T-helper 2 cell treated with Interferon-gamma antibody and Interleukin-4, amounts not matched to agents 100 ng/mL and 5 ng/mL, for 36 hours (primary cell): ENCODE data around the gene SNAI1. TPM values are rescaled to one million over a fixed set of nuclear protein-coding genes. Genes with fewer than 3 reads are reported as not detected.
"Not testable (repeated sequence)": the region's sequence is repeated elsewhere in the genome, so short reads cannot be mapped to it uniquely, and the experiment has no call there.

ENCODE experiments used
- intact Hi-C: fragments of 100-400 bp; cut with micrococcal nuclease; formaldehyde crosslinking; loops from one replicate; pipeline ENCODE4 v1.15.1; 2023
- total RNA-seq: library from RNA; stranded (reverse); gene quantifications from 2 replicates; pipeline ENCODE4 v1.2.3, GENCODE V29; 2022

SNAI1 gene
- total RNA-seq: 0.52 and 0.57 TPM in 2 replicates

GRCh38 chr20:49982346-49983122 lies at the start of gene SNAI1:
Gene SNAI1 (plus strand): TSS chr20:49982980. CDS start chr20:49983060, 80 bp downstream.
- intact Hi-C loops: loop anchor here (1.0 kb wide), 1 partner anchor 89 kb away; no protein-coding TSS in a partner anchor

DNA sequence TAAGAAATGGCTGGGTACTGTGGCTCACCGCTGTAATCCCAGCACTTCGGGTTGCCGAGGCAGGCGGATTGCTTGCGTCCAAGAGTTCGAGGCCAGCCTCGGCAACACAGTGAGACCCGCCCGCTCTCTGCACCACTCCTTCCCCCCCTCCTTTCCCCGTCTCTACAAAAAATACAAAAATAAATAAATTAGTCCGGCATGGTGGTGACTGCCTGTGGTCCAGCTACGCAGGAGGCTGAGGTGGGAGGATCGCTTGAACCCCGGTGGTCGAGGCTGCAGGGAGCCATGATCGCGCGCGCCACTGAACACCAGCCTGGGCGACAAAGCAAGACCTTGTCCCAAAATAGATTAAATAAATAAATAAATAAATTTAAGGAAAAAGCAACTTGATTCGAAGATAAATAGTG lies 47.0 kb upstream of the SNAI1 start:
- intact Hi-C loops: loop anchor here (1.0 to 5.0 kb wide), 3 partner anchors 20 to 217 kb away; partner anchors contain the start of genes PEDS1, SPATA2 and UBE2V1

DNA sequence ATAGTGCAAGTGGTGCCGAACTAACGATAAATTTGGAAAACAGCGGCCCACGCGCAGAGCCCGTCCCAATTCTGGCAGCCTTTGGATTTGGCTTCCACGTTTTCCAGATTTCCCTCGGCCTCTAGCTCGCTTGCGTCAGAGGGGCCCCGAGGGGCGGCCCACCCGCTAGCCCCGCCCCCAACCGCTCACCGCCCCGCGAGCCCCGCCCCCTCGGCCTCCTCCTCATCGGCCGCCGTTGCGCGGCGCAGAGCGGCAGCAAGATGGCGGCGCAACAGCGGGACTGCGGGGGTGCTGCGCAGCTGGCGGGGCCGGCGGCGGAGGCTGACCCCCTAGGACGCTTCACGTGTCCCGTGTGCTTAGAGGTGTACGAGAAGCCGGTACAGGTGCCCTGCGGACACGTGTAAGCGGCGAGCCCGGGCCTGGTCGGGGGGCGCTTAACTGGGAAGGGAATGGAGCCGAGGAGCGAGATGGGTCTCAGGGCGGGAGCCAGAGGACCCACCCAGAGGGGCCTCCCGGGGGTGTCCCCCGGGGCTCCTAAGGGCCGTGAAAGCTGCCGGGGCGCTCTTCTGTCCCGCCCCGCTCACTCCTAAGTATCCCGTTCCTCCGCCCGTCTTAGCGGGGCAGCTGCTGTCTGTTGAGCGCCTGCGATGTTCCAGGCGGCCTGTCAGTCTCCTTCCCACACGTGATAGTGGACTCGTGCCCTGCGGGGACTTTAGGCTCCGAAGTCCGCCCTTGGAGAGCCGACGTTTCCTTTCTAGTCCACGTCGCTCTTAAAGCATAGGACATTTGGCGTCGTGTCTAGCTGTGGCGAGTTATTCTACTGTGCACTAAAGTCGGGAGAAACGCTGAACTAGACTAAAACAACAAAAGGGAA lies 46.4 kb upstream of the SNAI1 start, which contains the start of gene RNF114:
TSS of gene RNF114 (plus strand) at position 245 of the 874 bp plus-strand sequence. CDS start at position 261, 16 bp downstream.
- intact Hi-C loops: loop anchor here (1.0 to 5.0 kb wide), 3 partner anchors 21 to 216 kb away; partner anchors contain the start of genes PEDS1, SPATA2 and UBE2V1

DNA sequence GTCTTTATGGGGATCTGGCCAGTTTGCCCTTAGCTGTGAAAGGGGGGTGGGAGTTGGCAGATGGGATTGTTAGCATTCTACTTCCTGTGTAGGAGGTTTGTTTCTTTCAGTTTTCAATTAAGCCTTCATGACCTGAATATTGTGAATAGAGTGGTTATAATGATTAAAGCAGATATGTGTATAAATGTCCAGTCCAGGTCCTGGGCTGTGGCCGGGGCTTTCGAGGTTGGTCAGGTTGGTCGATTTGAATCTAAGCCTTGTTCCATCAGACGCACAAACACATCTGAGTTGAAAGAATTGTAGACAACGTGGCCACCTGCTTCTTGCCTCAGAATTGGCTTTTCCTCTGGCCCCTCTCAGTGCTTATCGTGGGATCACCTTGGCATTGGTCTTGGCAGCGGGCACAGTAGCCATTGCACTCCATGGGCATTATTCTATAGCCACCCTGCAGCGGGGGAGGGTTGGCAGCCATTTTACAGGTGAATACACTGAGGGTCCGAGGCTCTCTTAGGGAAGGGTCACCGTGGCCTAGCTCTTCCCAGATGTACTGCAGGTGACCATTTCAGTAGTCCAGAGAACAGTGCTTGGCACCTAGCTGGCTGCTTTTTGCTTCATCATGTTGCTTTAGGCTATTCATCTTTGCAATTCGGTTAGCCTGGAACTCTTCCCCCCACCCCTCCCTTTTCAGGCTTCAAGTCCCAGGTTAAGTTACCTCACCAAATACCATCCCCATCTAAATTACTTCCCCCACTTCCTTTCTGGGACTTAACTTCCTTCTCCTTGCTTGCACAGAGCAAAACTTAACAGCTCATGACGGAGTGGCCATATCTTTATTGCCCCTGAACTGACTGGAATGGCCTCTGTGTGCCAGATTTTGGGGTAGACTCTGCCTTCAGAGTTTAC lies 45.5 kb upstream of the SNAI1 start:
- intact Hi-C loops: loop anchor here (5.0 kb wide), 1 partner anchor 215 kb away; the partner anchor contains the start of gene PEDS1

DNA sequence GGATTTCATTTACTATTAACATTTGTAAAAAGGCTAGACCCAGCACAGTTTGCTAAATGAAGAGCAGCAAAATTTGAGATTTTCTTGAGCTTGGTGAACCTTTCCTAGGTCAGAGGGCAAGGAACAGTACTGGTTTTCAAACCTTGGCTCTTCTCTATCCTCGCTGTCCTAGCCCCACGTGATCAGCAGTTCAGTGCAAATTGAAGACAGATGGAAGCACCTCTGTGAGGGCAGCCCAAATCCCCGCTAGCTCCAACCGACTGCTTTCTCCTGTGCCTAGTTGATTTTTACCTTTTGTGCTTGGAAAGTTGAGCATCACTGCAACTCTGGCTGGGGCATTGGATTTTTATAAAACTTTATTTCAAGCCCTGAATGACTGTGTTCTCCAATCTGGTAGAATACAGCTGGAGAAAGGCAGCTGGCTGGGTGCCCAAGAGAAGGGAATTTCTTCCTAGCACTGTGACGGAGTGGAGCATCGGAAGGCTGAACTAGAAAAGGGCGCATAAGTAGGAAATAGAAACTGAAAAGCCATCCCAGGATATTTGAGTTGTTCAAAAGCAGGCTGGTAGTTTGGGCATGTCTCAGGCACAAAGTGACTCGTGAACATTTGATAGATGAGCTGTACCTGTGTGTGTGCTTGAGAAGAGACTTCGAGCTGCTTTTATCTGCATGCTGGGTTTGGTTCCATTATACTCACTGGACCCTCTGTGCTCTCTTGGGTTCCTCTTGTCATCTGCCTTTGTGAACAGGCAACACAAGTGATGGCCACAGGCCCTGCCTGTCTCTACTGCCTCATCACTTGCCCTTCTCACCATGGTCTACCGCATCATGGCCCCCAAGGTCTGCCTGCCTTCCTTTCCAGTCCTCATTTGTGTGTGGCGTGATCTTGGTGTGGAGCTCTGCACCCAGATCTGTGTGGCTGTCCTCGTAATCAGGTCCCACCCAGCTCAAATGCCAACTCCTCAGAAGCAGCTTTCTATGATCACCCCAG lies 44.3 kb upstream of the SNAI1 start:
- intact Hi-C loops: loop anchor here (5.0 kb wide), 1 partner anchor 214 kb away; the partner anchor contains the start of gene PEDS1

GRCh38 chr20:49941456-49941855 lies 41.3 kb upstream of the SNAI1 start:
- intact Hi-C loops: no loop called here

DNA sequence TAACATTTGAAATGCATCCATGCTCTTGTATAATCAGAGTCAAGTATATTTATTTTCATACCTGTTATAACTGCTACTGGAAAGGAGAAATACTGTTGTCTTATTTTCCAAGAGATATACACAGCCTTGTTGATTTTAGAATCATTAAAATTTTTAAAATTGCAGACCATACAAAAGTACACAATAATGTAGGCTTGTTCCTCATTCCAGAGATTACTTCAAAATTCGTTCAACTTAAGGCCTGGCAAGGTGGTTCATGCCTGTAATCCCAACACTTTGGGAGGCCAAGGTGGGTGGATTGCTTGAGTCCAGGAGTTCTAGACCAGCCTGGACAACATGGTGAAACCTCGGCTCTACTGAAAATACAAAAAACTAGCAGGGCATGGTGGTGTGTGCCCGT lies 40.5 kb upstream of the SNAI1 start:
- intact Hi-C loops: no loop called here

- intact Hi-C loops: no loop called here
These were observed 39.8 kb upstream of the SNAI1 start for GRCh38 chr20:49942942-49943341.

DNA sequence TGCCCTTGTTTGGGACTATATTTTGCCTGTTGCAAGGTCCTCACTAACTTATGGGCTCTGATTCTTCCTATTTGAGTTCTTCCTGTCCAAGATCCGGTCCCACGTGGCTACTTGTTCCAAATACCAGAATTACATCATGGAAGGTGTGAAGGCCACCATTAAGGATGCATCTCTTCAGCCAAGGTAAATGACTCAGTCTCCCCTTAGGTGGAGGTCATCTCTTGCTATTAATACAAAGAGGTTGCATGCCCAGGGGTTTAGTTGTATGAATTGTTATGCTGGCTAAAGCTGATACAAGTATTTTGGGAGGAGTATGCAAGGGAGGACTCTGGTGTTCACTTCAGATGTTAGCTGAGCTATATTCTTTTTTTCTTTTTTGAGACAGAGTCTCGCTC lies 37.5 kb upstream of the SNAI1 start:
- intact Hi-C loops: no loop called here

DNA sequence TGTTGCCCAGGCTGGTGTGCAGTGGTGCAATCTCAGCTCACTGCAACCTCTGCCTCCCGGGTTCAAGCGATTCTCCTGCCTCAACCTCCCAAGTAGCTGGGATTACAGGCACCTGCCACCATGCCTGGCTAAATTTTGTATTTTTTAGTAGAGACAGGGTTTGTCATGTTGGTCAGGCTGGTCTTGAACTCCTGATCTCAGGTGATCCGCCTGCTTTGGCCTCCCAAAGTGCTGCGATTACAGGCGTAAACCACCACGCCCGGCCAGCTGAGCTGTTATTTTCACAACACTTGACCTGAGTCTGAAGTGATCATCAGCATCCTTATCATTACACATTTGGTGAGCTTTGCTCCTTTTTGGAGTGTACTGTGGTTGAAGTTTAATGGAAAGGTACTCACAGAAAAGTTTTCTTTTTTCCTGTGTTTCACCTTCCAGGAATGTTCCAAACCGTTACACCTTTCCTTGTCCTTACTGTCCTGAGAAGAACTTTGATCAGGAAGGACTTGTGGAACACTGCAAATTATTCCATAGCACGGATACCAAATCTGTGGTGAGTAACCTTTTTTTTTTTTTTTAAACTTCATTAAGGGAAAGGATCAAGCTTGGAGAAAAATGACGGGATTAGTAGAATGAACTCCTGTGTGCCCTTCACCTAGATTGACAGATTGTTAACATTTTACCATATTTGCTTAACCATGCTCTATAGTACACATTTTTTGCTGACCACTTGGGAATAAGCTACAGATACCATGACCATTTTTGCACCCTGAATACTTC lies 36.9 kb upstream of the SNAI1 start:
- intact Hi-C loops: no loop called here

DNA sequence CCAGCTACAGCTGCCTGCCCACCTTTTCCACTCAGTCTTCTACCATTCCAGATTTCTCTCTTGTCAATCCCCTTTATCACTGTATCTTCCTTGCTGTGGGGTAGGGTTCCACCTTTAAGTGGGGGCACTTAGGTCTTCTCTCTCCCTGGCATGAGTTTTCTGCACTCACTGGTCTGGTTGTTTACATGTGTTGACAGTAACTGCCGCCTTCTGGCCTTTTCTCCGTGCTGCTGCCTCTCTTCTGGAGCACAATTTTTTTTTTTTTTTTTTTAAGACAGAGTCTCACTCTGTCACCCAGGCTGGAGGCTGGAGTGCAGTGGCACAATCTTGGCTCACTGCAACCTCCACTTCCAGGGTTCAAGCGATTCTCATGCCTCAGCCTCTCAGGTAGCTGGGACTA lies 34.6 kb upstream of the SNAI1 start:
- intact Hi-C loops: no loop called here

- intact Hi-C loops: no loop called here
These were observed 33.8 kb upstream of the SNAI1 start for GRCh38 chr20:49948809-49949507.

DNA sequence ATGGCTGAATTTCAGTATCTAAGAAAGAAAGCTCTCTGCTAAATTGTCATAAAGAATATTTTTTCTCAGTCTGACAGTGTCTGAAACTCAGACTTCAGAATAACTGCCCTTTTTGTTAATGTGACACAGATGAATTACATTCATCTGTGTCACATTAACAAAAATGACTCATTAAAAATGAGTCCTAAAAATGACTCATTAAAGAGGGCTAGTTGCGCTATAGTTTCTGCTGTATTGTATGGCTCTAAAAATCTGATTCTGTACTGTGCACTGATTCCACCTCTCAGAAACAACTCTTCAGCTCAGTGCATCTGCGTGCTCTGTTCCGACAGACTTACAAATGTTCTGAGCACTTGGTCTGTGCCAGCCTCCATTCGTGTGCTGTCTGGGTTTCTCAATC lies 31.6 kb upstream of the SNAI1 start:
- intact Hi-C loops: no loop called here

DNA sequence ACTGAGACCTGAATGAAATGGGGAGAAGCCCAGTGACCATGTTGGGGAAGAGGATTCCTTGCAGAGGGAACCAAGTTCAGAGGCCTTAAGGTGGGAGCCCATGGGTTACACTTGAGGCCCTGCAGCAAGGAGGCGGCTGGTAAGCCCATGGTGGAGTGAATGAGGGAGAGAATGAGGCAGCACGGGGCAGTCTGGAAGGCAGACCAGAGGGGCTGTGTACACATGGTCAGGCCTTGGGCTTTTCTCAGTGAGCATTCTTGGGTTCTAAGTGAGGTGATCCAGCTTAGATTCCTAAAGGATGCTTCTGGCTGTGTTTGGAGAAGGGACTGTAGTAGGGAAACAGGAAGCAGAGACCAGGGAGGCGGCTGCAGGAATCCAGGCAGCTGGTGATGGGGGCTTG lies 27.6 kb upstream of the SNAI1 start:
- intact Hi-C loops: no loop called here

DNA sequence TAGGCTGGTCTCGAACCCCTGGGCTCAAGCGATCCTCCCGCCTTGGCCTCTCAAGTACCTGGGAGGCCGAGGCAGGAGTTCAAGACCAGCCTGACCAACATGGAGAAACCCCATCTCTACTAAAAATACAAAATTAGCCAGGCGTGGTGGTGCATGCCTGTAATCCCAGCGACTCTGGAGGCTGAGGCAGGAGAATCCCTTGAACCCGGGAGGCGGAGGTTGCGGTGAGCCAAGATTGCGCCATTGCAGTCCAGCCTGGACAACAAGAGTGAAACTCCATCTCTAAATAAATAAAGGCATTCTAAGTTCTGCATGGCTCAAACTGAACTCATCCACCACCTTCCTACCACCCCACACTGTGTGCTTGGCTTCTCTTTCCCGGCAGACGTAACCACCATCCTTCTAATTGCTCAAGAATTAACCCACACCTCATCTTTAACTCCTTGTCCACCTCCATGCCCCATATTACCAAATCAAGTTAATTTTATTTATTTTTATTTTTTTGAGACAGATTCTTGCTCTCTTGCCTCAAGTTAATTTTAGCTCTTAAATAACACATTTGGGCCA lies 26.9 kb upstream of the SNAI1 start:
- intact Hi-C loops: not testable (repeated sequence)

DNA sequence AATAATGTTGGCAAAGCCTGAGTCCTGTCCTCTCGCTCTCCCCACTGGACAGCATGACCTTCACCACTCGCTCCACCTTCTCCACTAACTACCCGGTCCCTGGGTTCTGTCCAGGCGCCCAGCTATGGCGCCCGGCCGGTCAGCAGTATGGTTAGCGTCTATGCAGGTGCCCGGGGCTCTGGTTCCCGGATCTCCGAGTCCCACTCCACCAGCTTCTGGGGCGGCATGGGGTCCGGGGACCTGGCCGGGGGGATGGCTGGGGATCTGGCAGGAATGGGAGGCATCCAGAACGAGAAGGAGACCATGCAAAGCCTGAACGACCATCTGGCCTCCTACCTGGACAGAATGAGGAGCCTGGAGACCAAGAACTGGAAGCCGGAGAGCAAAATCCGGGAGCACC lies 26.1 kb upstream of the SNAI1 start:
- intact Hi-C loops: no loop called here

DNA sequence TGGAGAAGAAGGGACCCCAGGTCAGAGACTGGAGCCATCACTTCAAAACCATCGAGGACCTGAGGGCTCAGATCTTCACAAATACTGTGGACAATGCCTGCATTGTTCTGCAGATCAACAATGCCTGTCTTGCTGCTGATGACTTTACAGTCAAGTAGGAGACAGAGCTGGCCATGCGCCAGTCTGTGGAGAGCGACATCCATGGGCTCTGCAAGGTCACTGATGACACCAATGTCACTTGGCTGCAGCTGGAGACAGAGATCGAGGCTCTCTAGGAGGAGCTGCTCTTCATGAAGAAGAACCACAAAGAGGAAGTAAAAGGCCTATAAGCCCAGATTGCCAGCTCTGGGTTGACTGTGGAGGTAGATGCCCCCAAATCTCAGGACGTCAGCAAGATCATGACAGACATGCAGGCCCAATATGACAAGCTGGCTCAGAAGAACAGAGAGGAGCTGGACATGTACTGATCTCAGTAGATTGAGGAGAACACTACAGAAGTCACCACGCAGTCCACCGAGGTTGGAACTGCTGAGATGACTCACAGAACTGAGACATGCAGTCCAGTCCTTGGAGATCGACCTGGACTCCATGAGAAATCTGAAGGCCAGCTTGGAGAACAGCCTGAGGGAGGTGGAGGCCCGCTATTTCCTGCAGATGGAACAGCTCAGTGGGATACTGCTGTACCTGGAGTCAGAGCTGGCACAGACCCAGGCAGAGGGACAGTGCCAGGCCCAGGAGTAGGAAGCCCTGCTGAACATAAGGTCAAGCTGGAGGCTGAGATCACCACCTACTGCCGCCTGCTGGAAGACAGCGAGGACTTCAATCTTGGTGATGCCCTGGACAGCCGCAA lies 25.5 kb upstream of the SNAI1 start:
- intact Hi-C loops: not testable (repeated sequence)
